ENCODE measurements around the gene MTURN.

MTURN gene

DNA sequence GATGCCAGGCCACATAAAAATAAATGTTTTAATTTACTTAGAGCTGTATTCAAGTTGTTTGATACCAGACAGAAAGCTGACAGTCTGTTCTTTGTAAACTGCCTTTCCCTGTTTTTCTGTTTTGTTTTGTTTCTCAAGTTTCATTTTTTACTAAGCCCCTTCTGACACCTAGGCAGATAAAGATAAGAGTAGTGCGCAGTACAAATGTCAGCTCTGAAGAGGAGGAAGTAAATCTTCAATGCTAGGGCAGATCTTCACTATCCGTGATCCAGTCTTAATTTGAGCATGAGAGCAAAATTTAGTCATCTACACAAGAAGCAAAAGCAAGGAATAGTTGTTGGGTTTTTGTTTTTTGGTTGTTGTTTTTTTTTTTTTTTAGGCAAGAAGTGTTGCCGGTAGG is 27.3 kb downstream of the MTURN start:
- no peak for DNase-seq (ENCODE audit: low read depth in 2 of 2)

DNA sequence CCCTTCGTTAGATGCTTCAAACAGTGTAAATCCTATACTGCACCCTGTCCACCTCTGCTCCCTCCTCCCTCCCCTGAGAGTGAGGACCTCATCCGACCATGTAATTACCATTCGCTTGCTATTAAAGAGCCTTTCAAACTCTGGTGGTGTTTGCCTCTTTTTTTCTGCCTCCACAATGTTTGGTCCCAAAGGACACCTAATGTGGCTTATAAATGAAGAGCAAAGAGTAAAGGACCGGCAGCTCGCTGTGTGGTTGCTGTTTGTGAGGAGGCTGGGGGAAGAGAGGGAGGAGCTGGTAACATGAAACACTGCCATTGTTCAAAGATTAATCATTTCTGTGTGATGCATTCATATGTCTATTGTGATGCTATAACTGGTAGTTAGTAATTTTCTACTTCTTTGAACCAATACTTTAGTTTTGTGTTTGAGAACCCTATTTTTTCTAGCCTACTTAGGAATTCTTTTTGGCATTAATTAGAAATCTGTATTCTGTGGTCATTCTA is 27.9 kb downstream of the MTURN start:
- DNase-seq (ENCODE audit: low read depth in 2 of 2) = no peak

DNA sequence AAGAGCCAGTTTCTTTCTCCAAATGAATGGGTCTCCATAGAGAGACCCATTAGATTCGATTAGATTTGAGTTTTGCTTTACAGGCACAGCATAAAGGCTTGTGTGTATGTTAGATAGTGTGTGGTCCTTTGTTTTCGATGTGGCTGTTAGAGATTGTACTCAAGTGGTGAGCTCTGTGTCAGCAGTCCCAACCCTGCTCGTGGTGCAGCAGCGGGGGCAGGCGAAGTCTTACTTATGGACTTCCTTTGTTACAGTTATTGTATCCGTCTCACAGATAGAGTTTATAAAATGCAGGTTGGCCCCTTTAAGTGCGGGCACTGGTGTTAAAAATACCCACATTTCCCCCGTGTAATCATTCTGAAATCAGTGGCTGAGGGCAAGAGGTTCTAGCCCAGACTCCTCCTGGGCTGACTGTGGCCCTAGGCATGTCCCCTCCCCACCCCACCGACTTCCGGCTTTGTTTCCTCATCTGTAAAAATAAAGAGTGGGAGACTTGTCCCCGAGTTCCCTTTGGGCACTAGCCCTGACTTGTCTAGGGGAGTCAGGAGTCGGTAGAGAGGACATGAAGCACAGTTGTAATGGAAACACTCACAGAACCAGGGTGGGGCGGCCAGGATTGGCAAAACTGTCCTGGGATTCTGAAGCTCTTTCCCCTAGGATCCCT is 28.6 kb downstream of the MTURN start:
- no peak for DNase-seq (ENCODE audit: low read depth in 2 of 2)

DNA sequence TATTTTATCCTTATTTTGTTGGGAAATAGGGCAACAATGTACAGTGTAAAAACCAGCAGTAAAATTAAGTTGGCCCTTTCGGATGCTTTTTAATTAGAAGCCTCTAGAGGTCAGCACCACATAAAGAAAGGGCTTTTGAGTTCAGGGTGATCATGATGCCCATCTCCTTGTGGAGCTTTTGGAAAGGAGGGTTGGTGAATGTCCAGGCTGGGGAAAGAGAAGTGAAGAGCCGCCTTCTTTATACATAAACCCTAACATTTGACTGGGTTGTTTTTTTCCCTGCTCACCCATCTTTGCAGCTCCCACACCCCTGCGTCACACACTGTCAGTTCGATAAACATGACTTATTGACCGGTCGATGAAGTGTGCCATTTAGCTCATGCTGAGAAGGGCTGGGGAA is 29.8 kb downstream of the MTURN start:
- DNase-seq (ENCODE audit: low read depth in 2 of 2) = no peak

GRCh38 chr7:30165590-30165989 is 30.8 kb downstream of the MTURN start:
- DNase-seq (ENCODE audit: low read depth in 2 of 2) = no peak

GRCh38 chr7:30166155-30166840 is 31.5 kb downstream of the MTURN start:
- no peak for DNase-seq (ENCODE audit: low read depth in 2 of 2)

GRCh38 chr7:30166841-30167235 is 32.1 kb downstream of the MTURN start:
- no peak for DNase-seq (ENCODE audit: low read depth in 2 of 2)

GRCh38 chr7:30167901-30168300 is 33.1 kb downstream of the MTURN start:
- DNase-seq (ENCODE audit: low read depth in 2 of 2) = no peak

GRCh38 chr7:30168835-30169573 is 34.2 kb downstream of the MTURN start:
- no peak for DNase-seq (ENCODE audit: low read depth in 2 of 2)

DNA sequence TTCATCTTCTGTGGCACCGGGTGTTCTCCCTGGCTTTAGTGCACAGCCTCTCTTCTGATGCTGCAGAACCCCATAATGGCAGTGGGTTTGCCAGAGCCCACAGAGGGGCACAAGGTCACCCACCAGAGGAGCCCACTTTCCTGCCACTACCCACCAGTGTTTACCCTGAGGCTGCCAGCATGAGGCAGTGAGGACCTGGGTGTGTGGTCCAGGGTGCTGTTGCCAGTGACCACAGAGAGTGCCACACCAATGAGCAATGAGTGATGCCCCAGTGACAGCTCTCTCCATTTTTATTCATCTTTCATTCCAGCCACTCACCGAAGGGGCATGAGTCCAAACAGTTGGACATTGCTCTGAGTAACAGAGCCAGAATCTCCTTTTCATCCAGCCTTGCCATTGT is 34.8 kb downstream of the MTURN start:
- no peak for DNase-seq (ENCODE audit: low read depth in 2 of 2)

DNA sequence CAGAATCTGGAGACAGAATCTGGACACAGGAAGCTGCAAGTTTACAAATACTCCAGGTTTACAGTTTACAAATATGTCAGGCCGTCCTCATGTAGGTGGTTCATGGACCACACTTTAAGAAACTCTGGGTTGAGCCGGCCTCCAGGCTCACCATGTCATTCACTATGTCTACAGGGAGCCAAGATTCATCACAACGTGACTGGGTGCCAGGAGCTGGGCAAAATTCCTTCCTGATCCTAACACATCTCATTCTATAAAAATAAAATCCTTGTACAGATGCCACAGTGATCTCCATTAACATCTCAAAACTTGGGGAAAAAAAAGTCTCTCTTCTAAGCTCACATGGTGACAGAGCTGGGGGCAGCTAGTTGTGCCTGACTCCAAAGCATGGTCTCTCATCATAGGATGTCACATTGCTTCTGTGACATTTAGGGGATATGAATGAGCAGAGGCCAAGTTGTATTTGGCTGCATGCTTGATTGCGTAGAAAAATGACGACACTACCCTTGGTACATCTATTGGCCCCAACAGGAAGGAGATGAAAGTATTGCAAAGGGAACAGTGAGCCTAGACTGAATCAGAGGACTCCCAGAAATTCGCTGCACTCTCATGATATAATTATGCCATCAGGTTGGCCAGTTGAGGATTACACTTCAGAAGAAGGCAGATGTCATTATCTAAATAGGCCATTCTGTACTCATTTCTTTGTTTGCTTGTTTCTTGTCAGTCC is 35.9 kb downstream of the MTURN start:
- DNase-seq (ENCODE audit: low read depth in 2 of 2) = no peak

GRCh38 chr7:30171766-30172447 is 37.1 kb downstream of the MTURN start:
- DNase-seq (ENCODE audit: low read depth in 2 of 2) = no peak

- DNase-seq (ENCODE audit: low read depth in 2 of 2) = no peak
Measured at GRCh38 chr7:30172451-30172850, 37.7 kb downstream of the MTURN start.

DNA sequence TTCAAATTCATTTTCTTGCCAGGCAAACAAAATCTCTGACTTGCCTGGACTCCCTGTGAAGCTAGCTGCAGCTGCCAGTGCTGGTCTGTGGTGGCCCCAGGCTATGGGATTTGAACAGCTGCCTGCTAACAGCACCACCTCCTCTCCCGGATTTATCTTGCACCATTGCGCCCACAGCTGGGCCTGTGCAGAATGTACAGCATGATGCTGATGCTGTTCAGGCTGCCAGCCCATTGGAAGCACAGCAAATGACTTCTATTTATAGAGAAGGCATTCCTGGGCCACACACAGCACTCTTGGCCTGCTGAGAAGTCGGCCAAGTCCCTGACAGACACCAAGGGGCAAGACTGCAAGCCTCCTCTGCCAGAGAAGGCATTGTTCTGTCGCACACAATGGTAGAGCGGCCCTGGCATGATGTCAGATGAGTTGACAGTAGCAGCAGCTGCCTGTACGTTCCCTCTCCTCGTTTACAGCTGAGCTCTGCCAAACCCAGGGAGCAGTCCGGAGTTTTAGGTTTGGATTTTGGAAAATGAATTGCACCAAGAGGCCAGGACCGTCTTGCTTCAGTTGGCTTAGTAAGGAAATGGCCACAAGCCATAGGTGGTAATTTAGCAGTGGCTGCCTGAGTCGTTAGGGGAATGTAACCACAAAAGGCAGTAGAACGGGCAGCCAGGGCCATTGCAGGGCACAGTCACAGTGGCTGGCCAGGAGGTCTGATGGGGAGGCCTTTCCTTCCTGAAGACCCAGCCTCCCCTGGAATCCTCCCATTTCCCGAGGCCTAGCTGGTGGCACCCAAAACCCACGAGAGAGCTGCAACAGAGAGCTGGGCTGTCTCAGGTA is 38.5 kb downstream of the MTURN start:
- no peak for DNase-seq (ENCODE audit: low read depth in 2 of 2)

GRCh38 chr7:30175180-30175579 is 40.4 kb downstream of the MTURN start:
- DNase-seq (ENCODE audit: low read depth in 2 of 2) = no peak

DNA sequence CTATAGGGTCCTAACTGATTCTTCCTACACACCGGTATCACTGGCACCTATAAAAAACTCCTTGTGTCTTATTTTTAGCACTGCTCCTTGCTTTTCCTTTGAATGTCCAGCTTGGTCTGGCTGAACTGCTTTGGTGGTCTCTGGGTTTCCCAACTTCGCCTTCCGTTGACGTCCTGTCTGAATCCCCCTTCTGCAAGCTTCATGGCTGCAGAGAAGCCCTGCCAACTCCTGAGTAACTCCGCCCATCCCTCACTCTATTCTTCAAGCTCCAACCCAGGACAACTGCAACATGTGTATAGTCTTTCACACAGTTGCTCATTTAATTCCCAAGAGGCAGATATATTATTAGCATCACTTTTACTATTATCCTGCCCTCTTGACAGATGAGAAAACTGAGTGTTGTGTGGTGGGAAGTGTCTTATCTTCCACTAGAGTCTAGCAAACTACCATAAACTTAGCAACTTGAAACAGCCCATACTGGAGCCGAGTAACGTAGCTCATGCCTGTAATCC is 40.9 kb downstream of the MTURN start:
- no peak for DNase-seq (ENCODE audit: low read depth in 2 of 2)

DNA sequence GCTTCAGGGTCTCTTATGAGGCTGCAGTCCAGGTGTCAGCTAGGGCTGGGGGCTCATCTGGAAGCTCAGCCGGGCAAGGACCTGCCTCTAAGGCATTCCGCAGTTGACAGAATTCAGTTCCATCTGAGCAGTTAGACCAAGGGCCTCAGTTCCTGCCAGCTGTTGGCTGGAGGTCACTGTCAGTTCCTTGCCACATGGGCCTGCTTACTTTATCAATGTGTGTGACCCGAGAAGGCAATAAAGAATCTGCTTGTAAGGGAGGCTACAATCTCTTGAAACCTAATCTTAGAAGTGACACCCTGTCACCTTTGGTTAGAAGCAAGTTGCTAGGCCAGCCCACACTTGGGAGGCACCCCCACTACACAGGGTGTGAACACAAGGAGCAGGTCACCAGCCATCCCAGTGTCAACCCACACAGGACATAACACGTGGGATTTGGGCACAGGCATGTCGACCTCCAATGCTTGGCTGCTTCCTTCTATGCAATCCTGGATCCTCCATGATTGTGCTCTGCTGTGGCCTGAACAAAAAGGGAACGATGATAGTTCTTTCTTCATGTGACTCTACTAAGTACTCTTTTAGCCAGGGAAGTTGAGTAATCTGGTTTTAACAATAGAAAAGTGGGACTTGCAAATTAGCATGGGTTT is 41.8 kb downstream of the MTURN start:
- DNase-seq (ENCODE audit: low read depth in 2 of 2) = no peak

DNA sequence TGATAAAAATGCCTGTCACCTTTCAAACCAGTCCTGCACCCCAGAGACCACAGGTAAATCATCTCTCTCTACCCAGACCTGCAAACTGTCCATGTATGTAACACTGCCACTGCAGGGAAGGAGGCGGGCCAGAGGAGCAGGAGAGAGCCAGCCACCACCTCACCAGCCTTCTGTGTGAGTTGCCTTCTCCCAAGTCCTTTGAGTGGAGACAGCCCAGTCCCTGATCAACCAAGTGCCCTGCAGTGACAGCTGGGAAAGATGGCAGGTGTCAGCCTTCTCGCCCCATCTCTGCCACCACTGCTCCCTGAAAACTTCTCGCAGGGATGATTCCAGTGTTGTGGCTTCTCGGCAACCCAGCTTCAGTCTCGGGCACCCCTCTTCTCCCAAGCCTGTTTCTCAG is 42.4 kb downstream of the MTURN start:
- DNase-seq (ENCODE audit: low read depth in 2 of 2) = no peak

GRCh38 chr7:30177965-30178364 is 43.2 kb downstream of the MTURN start:
- no peak for DNase-seq (ENCODE audit: low read depth in 2 of 2)
